Adipose tissue (tissue), 3 donors: ENCODE results near the gene RORB. TPM values are rescaled to one million over a fixed set of nuclear protein-coding genes. Genes with fewer than 3 reads are reported as not detected.

Experiments
- H3K27ac ChIP-seq: one replicate; pipeline ENCODE4 v1.5.1; 2013; ENCODE audit warnings: low read depth, low read length
- WGBS, 3 donors: extraction: QIAGEN DNeasy Blood & Tissue Kit; methylation state at CpG; one replicate each; pipeline ENCODE4 v1.1.7; 2013; 5-methylcytosine and 5-hydroxymethylcytosine counted together
- polyA plus RNA-seq, 3 donors: library from polyadenylated mRNA; stranded (reverse); fragments of 200-250 nt; gene quantifications; one replicate each; pipeline ENCODE4 v1.2.3, GENCODE V29; 2013
- donor health status: healthy with polysubstance abuse.
- donor health status: Bipolar disorder and iron deficiency.
- donor health status: healthy.

Gene RORB
- polyA plus RNA-seq, 3 donors: 0.09 to 0.92 (median 0.45) TPM

- 62 to 72% (median 68%) methylated on average over 8 of the region's 8 CpGs for WGBS, 3 donors
- H3K27ac ChIP-seq: no peak overlapping the region
Measured at GRCh38 chr9:74662674-74663073, 165.5 kb downstream of the RORB start.

GRCh38 chr9:74663439-74663838 is 166.3 kb downstream of the RORB start:
- WGBS, 3 donors: 83 to 100% (median 88%) methylated on average over 1 of the region's 1 CpG
- no peak overlapping the region for H3K27ac ChIP-seq

GRCh38 chr9:74666625-74667316 is 169.6 kb downstream of the RORB start:
- no peak overlapping the region for H3K27ac ChIP-seq

GRCh38 chr9:74672237-74672636 is 175.1 kb downstream of the RORB start:
- H3K27ac ChIP-seq: no peak overlapping the region
- 64 to 87% (median 75%) methylated on average over 2 of the region's 2 CpGs for WGBS, 3 donors

More at GRCh38 chr9:74666625-74667316, 169.6 kb downstream of the RORB start:
- WGBS, 3 donors: 55 to 68% (median 62%) methylated on average over 4 of the region's 4 CpGs

- WGBS, 3 donors: 78 to 88% (median 84%) methylated on average over 6 of the region's 6 CpGs
- H3K27ac ChIP-seq: no peak overlapping the region
Measured at GRCh38 chr9:74674077-74674476, 176.9 kb downstream of the RORB start.

GRCh38 chr9:74681906-74682305 is 184.8 kb downstream of the RORB start:
- 13 to 15% (median 15%) methylated on average over 3 of the region's 3 CpGs for WGBS, 3 donors

GRCh38 chr9:74683322-74683721 is 186.2 kb downstream of the RORB start:
- WGBS, 3 donors: 78 to 89% (median 80%) methylated on average over 4 of the region's 4 CpGs
- no peak overlapping the region for H3K27ac ChIP-seq

More at GRCh38 chr9:74681906-74682305, 184.8 kb downstream of the RORB start:
- H3K27ac ChIP-seq: no peak overlapping the region

GRCh38 chr9:74691058-74691457 is 193.9 kb downstream of the RORB start:
- 76 to 87% (median 82%) methylated on average over 8 of the region's 8 CpGs for WGBS, 3 donors
- H3K27ac ChIP-seq: no peak overlapping the region

GRCh38 chr9:74696520-74696919 is 199.4 kb downstream of the RORB start:
- no peak overlapping the region for H3K27ac ChIP-seq
- WGBS, 3 donors: 67 to 85% (median 74%) methylated on average over 1 of the region's 1 CpG

- 40 to 69% (median 66%) methylated on average over 2 of the region's 2 CpGs for WGBS, 3 donors
- no peak overlapping the region for H3K27ac ChIP-seq
Measured at GRCh38 chr9:74697535-74697934, 200.4 kb downstream of the RORB start.

- WGBS, 3 donors: 50 to 71% (median 59%) methylated on average over 5 of the region's 5 CpGs
- no peak overlapping the region for H3K27ac ChIP-seq
Measured at GRCh38 chr9:74711341-74711740, 214.2 kb downstream of the RORB start.

- H3K27ac ChIP-seq: no peak overlapping the region
- WGBS, 3 donors: 89 to 91% (median 90%) methylated on average over 2 of the region's 2 CpGs
Measured at GRCh38 chr9:74718709-74719108, 221.6 kb downstream of the RORB start.

GRCh38 chr9:74719306-74719705 is 222.2 kb downstream of the RORB start:
- WGBS, 3 donors: 58 to 86% (median 74%) methylated on average over 1 of the region's 1 CpG
- no peak overlapping the region for H3K27ac ChIP-seq

- WGBS, 3 donors: 58 to 73% (median 70%) methylated on average over 5 of the region's 5 CpGs
- no peak overlapping the region for H3K27ac ChIP-seq
Measured at GRCh38 chr9:74721696-74722660, 224.8 kb downstream of the RORB start.

GRCh38 chr9:74724317-74724716 is 227.2 kb downstream of the RORB start:
- 65 to 75% (median 71%) methylated on average over 5 of the region's 5 CpGs for WGBS, 3 donors
- H3K27ac ChIP-seq: no peak overlapping the region

- WGBS, 3 donors: 94 to 95% (median 95%) methylated on average over 3 of the region's 3 CpGs
- no peak overlapping the region for H3K27ac ChIP-seq
Measured at GRCh38 chr9:74726581-74726980, 229.4 kb downstream of the RORB start.

- H3K27ac ChIP-seq: no peak overlapping the region
- 73 to 81% (median 75%) methylated on average over 7 of the region's 7 CpGs for WGBS, 3 donors
Measured at GRCh38 chr9:74728176-74728575, 231.0 kb downstream of the RORB start.

- WGBS, 3 donors: 45 to 58% (median 45%) methylated on average over 9 of the region's 9 CpGs
- no peak overlapping the region for H3K27ac ChIP-seq
Measured at GRCh38 chr9:74729136-74729695, 232.1 kb downstream of the RORB start.

- WGBS, 3 donors: 78 to 86% (median 81%) methylated on average over 4 of the region's 4 CpGs
- H3K27ac ChIP-seq: no peak overlapping the region
Measured at GRCh38 chr9:74735761-74736160, 238.6 kb downstream of the RORB start.
